Measurements from ENCODE around the gene GRK4. TPM values are rescaled to one million over a fixed set of nuclear protein-coding genes. Genes with fewer than 3 reads are reported as not detected.

The GRK4 gene
- total and polyA plus RNA-seq, 2 of the 8 experiments (the other 6 are each of a cell fraction or from before 2014, with no cell fraction given) = 0.77 to 1.8 TPM

DNA sequence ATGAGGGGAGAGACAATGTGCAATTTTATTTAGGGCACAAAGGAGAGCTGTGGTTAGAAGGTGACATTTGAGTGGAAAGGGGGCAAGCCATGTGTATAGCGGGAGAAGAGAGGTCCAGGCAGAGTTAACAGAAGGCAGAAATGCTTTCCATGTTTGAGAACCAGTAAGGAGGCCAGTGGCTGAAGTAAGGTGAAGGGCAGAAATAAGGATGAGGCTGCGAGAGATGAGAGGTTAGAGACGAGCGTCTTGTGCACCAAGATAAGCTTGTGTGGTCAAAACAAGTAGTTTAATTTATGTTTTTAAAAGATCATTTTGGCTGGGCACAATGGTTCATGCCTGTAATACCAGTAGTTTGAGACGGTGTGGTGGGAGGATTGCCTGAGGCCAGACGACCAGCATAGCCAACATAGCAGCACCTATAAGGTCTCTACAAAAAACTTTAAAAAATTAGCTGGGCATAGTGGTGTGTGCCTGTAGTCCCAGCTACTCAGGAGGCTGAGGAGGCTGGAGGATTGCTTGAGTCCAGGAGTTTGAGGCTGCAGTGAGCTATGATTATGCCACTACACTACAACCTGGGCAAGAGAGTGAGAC is 119.6 kb downstream of the GRK4 start:
- Histone ChIP-seq H2AFZ (ENCODE audit: low read length) (no peak overlapping the region), H2BK120ac (replicated peaks; ENCODE audit: low read depth, low read length) (no peak overlapping the region), H3K9ac (replicated peaks in 1 of 4; ENCODE audit: extremely low read depth in 1 of 4, low read depth in 3 of 4, low read length in 3 of 4) (no peak overlapping the region), H3K23ac (ENCODE audit: insufficient read length) (no peak overlapping the region), H3K79me2 (ENCODE audit: control insufficient read depth in 1 of 2, insufficient read depth in 2 of 2, low read length in 2 of 2) (peaks cover 16 to 88% of the 10 kb centered on the region in 2 experiments), H3K56ac (replicated peaks; ENCODE audit: insufficient read length, low read depth, low read length) (no peak overlapping the region), H3K36me3 (ENCODE audit: control insufficient read depth in 2 of 4, insufficient read depth in 4 of 4, low read length in 3 of 4) (peaks cover 0 to 6% (median 2%) of the 10 kb centered on the region in 4 experiments; a peak in 3 of 8 replicates), H4K91ac (replicated peaks; ENCODE audit: insufficient read length, low read length) (no peak overlapping the region), H3K4ac (replicated peaks; ENCODE audit: insufficient read length, low read depth, low read length) (no peak overlapping the region), H2BK12ac (ENCODE audit: low read depth, low read length) (no peak overlapping the region), H2AK5ac (ENCODE audit: low read depth, low read length) (no peak overlapping the region), H3K27me3 (replicated peaks in 1 of 4; ENCODE audit: control insufficient read depth in 3 of 4, extremely low read depth in 1 of 4, insufficient read depth in 3 of 4, low read length in 3 of 4) (no peaks in the 10 kb centered on the region), H3K23me2 (ENCODE audit: low read depth, low read length) (no peaks in the 10 kb centered on the region; the same call in 1 of the 2 replicates), H2BK5ac (ENCODE audit: low read depth, low read length) (no peak overlapping the region), H3K18ac (ENCODE audit: extremely low read depth, low read length) (no peak overlapping the region), H3K4me3 (ENCODE audit: extremely low read depth in 1 of 4, insufficient read depth in 2 of 4, low read depth in 3 of 4, low read length in 4 of 4) (no peak overlapping the region), H3K9me3 (ENCODE audit: insufficient read depth in 2 of 2, low read depth in 1 of 2, low read length in 1 of 2) (no peaks in the 10 kb centered on the region), H2BK20ac (ENCODE audit: low read length) (no peak overlapping the region), H3K79me1 (ENCODE audit: low read depth, low read length) (peaks cover 14% of the 10 kb centered on the region), H3K4me1 (replicated peaks in 1 of 4; ENCODE audit: control insufficient read depth in 3 of 4, insufficient read depth in 4 of 4, low read length in 3 of 4) (no peaks in the 10 kb centered on the region), H4K5ac (ENCODE audit: insufficient read length, low read depth, low read length) (no peak overlapping the region), H4K20me1 (replicated peaks in 1 of 2; ENCODE audit: control insufficient read depth in 1 of 2, insufficient read depth in 2 of 2, low read length in 2 of 2) (peaks cover 7 to 12% of the 10 kb centered on the region in 2 experiments), H2BK15ac (ENCODE audit: low read length) (no peak overlapping the region), H3K14ac (ENCODE audit: insufficient read length) (no peak overlapping the region), H4K8ac (ENCODE audit: extremely low read depth, insufficient read depth, low read length) (no peak overlapping the region), H3K4me2 (ENCODE audit: insufficient read depth in 1 of 2, low read depth in 2 of 2, low read length in 2 of 2) (no peak overlapping the region), H3K27ac (ENCODE audit: low read depth, low read length) (no peak overlapping the region)
- ChIA-PET CTCF (ENCODE audit: partially characterized antibody) (interaction anchor here (0.8 to 1.0 kb wide), 2 partner anchors 12 to 120 kb away, joined by 3 read pairs; no protein-coding TSS in a partner anchor), POLR2A (ENCODE audit: partially characterized antibody) (interaction anchor here (1.5 kb wide), 1 partner anchor 9 kb away, joined by 4 read pairs; the partner anchor contains the start of genes HTT and HTT-AS)
- 92% methylated on average over 6 of the region's 6 CpGs; no CpG with 5 or more reads in 1 of the 2 experiments for WGBS, 2 experiments (ENCODE audit: extremely low coverage in 1 of 2, insufficient coverage in 1 of 2, insufficient read length in 1 of 2, insufficient replicate concordance in 2 of 2, low coverage in 1 of 2, low lambda C conversion rate in 2 of 2, missing lambda C conversion rate in 1 of 2)
- FAIRE-seq = no peak
- no peak for DNase-seq (ENCODE audit: low read depth in 1 of 2, low spot score in 2 of 2)
- TF ChIP-seq SAP30 (IDR thresholded peaks at IDR 0.05; ENCODE audit: insufficient read depth, insufficient replicate concordance, low read length) = no peak
- no peak for TF ChIP-seq KDM5A (IDR thresholded peaks at IDR 0.05; ENCODE audit: low read length)
- no peak for TF ChIP-seq TAF7 (optimal IDR thresholded peaks at IDR 0.05; ENCODE audit: borderline replicate concordance, low read depth, low read length)
- no peak for TF ChIP-seq EGR1 (IDR thresholded peaks at IDR 0.05; ENCODE audit: borderline replicate concordance, low read depth, low read length)
- no peak for TF ChIP-seq SRF (IDR thresholded peaks at IDR 0.05; ENCODE audit: low read depth, low read length)
- TF ChIP-seq, protein P1, sequence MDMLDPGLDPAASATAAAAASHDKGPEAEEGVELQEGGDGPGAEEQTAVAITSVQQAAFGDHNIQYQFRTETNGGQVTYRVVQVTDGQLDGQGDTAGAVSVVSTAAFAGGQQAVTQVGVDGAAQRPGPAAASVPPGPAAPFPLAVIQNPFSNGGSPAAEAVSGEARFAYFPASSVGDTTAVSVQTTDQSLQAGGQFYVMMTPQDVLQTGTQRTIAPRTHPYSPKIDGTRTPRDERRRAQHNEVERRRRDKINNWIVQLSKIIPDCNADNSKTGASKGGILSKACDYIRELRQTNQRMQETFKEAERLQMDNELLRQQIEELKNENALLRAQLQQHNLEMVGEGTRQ (IDR thresholded peaks at IDR 0.05; ENCODE audit: low read length) = no peak
- no peak for TF ChIP-seq CBX5 (IDR thresholded peaks at IDR 0.05; ENCODE audit: low read depth, low read length)
- TF ChIP-seq, protein P2, sequence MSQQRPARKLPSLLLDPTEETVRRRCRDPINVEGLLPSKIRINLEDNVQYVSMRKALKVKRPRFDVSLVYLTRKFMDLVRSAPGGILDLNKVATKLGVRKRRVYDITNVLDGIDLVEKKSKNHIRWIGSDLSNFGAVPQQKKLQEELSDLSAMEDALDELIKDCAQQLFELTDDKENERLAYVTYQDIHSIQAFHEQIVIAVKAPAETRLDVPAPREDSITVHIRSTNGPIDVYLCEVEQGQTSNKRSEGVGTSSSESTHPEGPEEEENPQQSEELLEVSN (IDR thresholded peaks at IDR 0.05) = no peak
- no peak for TF ChIP-seq RXRA (IDR thresholded peaks at IDR 0.05; ENCODE audit: insufficient read depth, low read depth, low read length)
- no peak for TF ChIP-seq BRCA1 (IDR thresholded peaks at IDR 0.05; ENCODE audit: low read depth, low read length)
- TF ChIP-seq TAF1 (IDR thresholded peaks at IDR 0.05; ENCODE audit: low read depth, low read length) = no peak
